Fibroblast of the aortic adventitia (primary cell): Measurements from ENCODE around the gene TMIE. TPM values are rescaled to one million over a fixed set of nuclear protein-coding genes. Genes with fewer than 3 reads are reported as not detected.
A peak's percentile ranks its signal among the peaks of the same experiment; 100 is the strongest.

Experiments
- DNase-seq: peaks from one replicate; pipeline ENCODE4 v3.0.0-alpha.2; 2010; ENCODE audit warnings: low read depth
- H3K4me3 ChIP-seq: 2 replicates; pipeline ENCODE4 v1.5.1; 2011; ENCODE audit warnings: low read depth, mild to moderate bottlenecking, control low read depth, low read length, moderate library complexity
- total RNA-seq: library from RNA; depleted of rRNA; stranded (reverse); fragments of >200 nt; gene quantifications from 2 replicates; pipeline ENCODE4 v1.2.3, GENCODE V29; 2012; ENCODE audit warnings: low replicate concordance
- TF ChIP-seq, protein P1 (sequence below): IDR thresholded peaks from 2 replicates; pipeline ENCODE4 v1.5.1; 2011; ENCODE audit warnings: mild to moderate bottlenecking, low read length, control low read depth, inconsistent platforms; ENCODE audit not compliant: insufficient read depth

TMIE gene
- total RNA-seq, 1 donor: not detected

- DNase-seq: no peak
- no peak overlapping the region for H3K4me3 ChIP-seq
- TF ChIP-seq, protein P1, sequence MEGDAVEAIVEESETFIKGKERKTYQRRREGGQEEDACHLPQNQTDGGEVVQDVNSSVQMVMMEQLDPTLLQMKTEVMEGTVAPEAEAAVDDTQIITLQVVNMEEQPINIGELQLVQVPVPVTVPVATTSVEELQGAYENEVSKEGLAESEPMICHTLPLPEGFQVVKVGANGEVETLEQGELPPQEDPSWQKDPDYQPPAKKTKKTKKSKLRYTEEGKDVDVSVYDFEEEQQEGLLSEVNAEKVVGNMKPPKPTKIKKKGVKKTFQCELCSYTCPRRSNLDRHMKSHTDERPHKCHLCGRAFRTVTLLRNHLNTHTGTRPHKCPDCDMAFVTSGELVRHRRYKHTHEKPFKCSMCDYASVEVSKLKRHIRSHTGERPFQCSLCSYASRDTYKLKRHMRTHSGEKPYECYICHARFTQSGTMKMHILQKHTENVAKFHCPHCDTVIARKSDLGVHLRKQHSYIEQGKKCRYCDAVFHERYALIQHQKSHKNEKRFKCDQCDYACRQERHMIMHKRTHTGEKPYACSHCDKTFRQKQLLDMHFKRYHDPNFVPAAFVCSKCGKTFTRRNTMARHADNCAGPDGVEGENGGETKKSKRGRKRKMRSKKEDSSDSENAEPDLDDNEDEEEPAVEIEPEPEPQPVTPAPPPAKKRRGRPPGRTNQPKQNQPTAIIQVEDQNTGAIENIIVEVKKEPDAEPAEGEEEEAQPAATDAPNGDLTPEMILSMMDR: no peak
Observed at GRCh38 chr3:46685446-46685845, 15.7 kb upstream of the TMIE start.

- peak; percentile 18 for DNase-seq
- H3K4me3 ChIP-seq: no peak overlapping the region
- TF ChIP-seq, protein P1: no peak
Observed at GRCh38 chr3:46690798-46691197, 10.4 kb upstream of the TMIE start.

DNA sequence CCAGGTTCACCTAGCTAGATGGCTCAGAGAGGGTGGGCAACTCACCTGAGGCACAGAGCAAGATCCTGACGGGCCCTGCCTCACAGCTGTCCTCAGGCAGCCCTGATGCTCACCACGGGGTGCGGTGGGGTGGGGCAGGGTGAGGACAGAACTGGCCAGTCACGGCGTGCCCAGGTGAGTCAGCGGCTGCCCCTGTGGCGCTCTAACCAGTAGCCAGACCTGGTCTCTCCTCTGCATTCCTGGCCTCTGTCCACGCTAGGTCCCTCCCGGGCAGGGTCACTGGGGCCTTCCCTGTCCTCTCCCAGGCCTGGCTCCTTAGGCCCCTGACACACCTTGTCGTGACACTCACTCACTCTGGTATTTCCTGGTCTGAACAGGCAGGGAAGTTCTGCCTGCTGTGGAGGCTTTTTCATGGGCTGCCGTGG is 8.6 kb upstream of the TMIE start:
- no peak overlapping the region for H3K4me3 ChIP-seq
- no peak for DNase-seq
- TF ChIP-seq, protein P1: no peak

- TF ChIP-seq, protein P1: no peak
- H3K4me3 ChIP-seq: peak within 1 kb of the TSS; percentile 66
- DNase-seq: no peak
Observed at GRCh38 chr3:46693038-46693891, 7.9 kb upstream of the TMIE start, which contains the start of gene ALS2CL. Gene ALS2CL (minus strand): TSS chr3:46693679. CDS start chr3:46689440, 4,239 bp downstream.

DNA sequence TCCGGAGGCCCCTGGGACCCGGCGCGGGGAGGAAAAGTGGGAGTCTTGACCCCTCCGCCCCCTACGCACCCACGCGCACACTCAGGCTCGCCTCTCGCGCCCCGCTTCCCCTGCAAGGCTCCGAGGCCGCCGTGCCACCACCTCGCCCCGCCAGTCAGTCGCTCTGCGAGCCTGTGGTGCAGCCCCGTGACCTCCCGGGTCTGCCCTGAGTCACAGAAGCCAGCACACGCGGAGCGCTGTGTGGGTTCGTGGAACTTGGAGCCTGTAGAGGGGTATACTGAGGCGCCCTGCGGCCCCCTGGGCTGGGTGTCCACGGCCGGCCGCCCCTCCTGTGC is 7.3 kb upstream of the TMIE start:
- TF ChIP-seq, protein P1: no peak
- H3K4me3 ChIP-seq: peak overlapping the region; percentile 40
- no peak for DNase-seq

GRCh38 chr3:46694520-46694919 is 6.7 kb upstream of the TMIE start:
- TF ChIP-seq, protein P1: no peak
- no peak for DNase-seq
- H3K4me3 ChIP-seq: no peak overlapping the region
